ENCODE data around the gene LRFN3. TPM values are rescaled to one million over a fixed set of nuclear protein-coding genes. Genes with fewer than 3 reads are reported as not detected.
A peak's percentile ranks its signal among the peaks of the same experiment; 100 is the strongest.
"Not testable (repeated sequence)": the region's sequence is repeated elsewhere in the genome, so short reads cannot be mapped to it uniquely, and the experiment has no call there.

LRFN3 gene
- total RNA-seq, 1 experiment from 2014 or later, result 15.8 TPM

- DNase-seq (ENCODE audit: low spot score), result no peak
- in situ Hi-C loops (cut with HindIII; ENCODE audit: low sequenced_read_pairs), result no loop called here
These were observed 23.1 kb downstream of the LRFN3 start for GRCh38 chr19:35959040-35959967.

- no peak for DNase-seq (ENCODE audit: low spot score)
- in situ Hi-C loops (cut with HindIII; ENCODE audit: low sequenced_read_pairs), result no loop called here
These were observed 23.8 kb downstream of the LRFN3 start for GRCh38 chr19:35959968-35960320.

GRCh38 chr19:35960432-35960972 is 24.3 kb downstream of the LRFN3 start:
- no peak for DNase-seq (ENCODE audit: low spot score)
- in situ Hi-C loops (cut with HindIII; ENCODE audit: low sequenced_read_pairs), result no loop called here

- no peak for DNase-seq (ENCODE audit: low spot score)
- in situ Hi-C loops (cut with HindIII; ENCODE audit: low sequenced_read_pairs), result no loop called here
These were observed 27.3 kb downstream of the LRFN3 start for GRCh38 chr19:35963514-35963913.

GRCh38 chr19:35966771-35967170 is 30.6 kb downstream of the LRFN3 start:
- in situ Hi-C loops (cut with HindIII; ENCODE audit: low sequenced_read_pairs), result no loop called here
- no peak for DNase-seq (ENCODE audit: low spot score)

DNA sequence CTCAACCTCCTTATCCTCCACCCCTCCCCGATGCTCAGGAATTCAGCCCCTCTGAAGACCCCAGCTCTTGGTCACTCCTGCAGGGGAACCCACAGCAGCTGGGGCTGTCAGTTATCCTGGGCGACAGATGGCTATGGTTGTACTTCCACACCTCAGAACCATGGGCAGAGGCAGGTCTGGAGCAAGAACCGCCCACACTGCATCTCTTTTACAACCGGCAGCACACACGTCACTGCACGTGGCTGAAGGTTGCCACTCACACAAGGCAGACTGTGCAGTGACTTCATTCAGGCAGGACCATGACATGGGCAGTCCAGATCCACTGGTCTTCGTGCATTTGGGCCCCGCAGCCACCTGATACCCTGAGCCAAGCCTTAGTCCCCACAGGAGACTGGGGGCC is 37.3 kb downstream of the LRFN3 start:
- in situ Hi-C loops (cut with HindIII; ENCODE audit: low sequenced_read_pairs), result no loop called here
- DNase-seq (ENCODE audit: low spot score), result no peak

- DNase-seq (ENCODE audit: low spot score), result no peak
These were observed 39.5 kb downstream of the LRFN3 start for GRCh38 chr19:35975608-35976214.

GRCh38 chr19:35977446-35978222 is 41.5 kb downstream of the LRFN3 start:
- in situ Hi-C loops (cut with HindIII; ENCODE audit: low sequenced_read_pairs), result no loop called here
- peak; percentile 59 for DNase-seq (ENCODE audit: low spot score)

More at GRCh38 chr19:35975608-35976214, 39.5 kb downstream of the LRFN3 start:
- in situ Hi-C loops (cut with HindIII; ENCODE audit: low sequenced_read_pairs), result no loop called here

GRCh38 chr19:35978271-35978670 is 42.1 kb downstream of the LRFN3 start:
- DNase-seq (ENCODE audit: low spot score), result peak; percentile 68
- in situ Hi-C loops (cut with HindIII; ENCODE audit: low sequenced_read_pairs), result no loop called here

DNA sequence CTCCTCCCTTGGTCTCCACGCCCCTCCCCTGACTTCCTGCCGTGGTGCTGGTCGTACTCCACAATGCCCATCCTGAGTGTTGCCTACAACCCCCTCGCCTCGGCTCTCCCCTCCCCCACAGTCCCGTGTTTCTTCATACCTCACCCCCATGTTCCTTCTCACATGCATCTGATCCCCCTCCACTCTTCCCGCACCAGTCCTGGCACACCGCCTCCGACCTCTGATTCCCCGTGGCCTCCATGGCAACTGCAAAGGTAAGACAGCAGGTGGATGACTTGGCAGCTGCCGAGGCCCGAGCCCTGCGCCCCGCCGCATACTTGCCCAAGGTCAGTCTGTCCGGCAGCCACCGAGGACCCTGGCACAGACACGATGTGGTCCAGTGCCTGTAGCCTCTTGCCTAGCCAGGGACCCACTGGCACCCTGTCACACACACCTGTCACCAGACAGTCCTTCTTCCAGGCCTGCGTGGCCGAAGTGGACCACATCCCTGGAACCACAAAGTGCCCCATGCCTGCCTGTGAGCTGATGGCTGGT is 42.7 kb downstream of the LRFN3 start:
- in situ Hi-C loops (cut with HindIII; ENCODE audit: low sequenced_read_pairs), result no loop called here
- peak; percentile 49 for DNase-seq (ENCODE audit: low spot score)

DNA sequence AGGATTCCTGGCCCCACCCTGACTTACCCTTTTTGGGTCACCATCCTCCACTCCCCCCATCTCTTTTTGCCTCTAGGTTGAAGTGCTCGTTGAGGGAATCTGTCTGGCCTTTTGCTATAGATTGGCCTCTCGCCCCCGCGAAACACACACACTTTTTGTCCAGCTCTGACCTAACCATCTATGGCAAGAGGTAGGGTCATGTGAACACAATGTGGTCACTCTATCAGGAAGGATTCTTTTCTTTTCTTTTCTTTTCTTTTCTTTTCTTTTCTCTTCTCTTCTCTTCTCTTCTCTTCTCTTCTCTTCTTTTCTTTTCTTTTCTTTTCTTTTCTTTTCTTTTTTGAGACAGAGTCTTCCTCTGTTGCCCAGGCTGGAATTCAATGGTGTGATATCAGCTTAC is 44.8 kb downstream of the LRFN3 start:
- in situ Hi-C loops (cut with HindIII; ENCODE audit: low sequenced_read_pairs); DNase-seq (ENCODE audit: low spot score): not testable (repeated sequence)

GRCh38 chr19:35983177-35983576 is 47.0 kb downstream of the LRFN3 start:
- in situ Hi-C loops (cut with HindIII; ENCODE audit: low sequenced_read_pairs), result no loop called here
- no peak for DNase-seq (ENCODE audit: low spot score)

DNA sequence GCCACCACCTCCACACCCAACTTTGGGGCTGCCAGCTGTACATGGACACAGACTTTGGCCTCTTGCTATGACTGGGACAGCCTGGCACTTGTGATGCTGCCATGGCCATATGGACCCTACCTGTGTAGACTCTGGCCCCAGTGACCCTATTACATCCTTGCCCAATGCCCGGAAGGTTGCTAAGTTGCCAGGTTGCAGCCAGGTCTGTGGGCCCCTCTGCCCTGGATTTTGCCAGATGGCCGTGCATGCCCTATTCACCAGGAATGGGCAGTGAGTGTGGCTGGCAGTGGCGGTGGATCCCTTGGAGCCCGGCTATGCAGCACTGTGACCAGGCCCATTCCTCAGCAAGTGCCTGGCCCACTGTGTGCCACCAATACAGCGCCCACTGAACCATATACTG is 49.9 kb downstream of the LRFN3 start:
- in situ Hi-C loops (cut with HindIII; ENCODE audit: low sequenced_read_pairs), result no loop called here
- peak; percentile 66 for DNase-seq (ENCODE audit: low spot score)

- peak; percentile 73 for DNase-seq (ENCODE audit: low spot score)
- in situ Hi-C loops (cut with HindIII; ENCODE audit: low sequenced_read_pairs), result no loop called here
These were observed 50.7 kb downstream of the LRFN3 start for GRCh38 chr19:35986664-35987570.

DNA sequence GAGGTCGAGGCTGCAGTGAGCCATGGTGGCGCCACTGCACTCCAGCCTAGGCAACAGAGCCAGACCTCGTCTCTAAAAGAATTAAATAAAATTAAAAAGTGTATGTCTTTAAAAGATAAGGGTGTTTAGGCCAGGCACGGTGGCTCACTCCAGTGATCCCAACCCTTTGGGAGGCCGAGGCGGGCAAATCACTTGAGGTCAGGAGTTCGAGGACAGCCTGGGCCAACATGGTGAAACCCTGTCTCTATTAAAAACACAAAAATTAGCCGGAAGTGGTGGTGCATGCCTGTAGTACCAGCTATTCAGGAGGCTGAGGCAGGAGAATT is 51.4 kb downstream of the LRFN3 start:
- no peak for DNase-seq (ENCODE audit: low spot score)
- in situ Hi-C loops (cut with HindIII; ENCODE audit: low sequenced_read_pairs), result no loop called here

DNA sequence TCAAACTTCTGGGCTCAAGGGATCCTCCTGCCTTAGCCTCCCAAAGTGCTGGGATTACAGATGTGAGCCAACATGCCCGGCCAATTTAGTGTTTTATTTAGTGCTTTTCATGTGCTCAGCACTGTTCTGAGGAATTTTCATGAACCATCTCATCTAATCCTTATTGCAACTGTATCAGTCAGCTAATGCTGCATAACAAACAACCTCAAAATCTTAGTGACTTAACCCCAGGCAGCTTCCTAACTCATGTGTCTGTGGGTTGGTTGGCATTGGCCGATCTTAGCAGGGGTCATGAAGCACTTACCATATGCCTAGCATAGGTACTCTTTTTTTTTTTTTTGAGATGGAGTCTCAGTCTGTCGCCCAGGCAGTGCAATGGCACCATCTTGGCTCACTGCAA is 52.6 kb downstream of the LRFN3 start:
- in situ Hi-C loops (cut with HindIII; ENCODE audit: low sequenced_read_pairs), result no loop called here
- DNase-seq (ENCODE audit: low spot score), result no peak

- no peak for DNase-seq (ENCODE audit: low spot score)
- in situ Hi-C loops (cut with HindIII; ENCODE audit: low sequenced_read_pairs), result no loop called here
These were observed 54.0 kb downstream of the LRFN3 start for GRCh38 chr19:35990156-35990555.
